GM23248 (cell line): ENCODE measurements around the gene YPEL2.

ENCODE experiments used
- EZH2 ChIP-seq: fragments of 200-600 bp; sonication (generic); IDR thresholded peaks from 2 replicates; pipeline ENCODE4 v1.6.1; 2018; ENCODE audit warnings: antibody characterized with exemption, mild to moderate bottlenecking; ENCODE audit not compliant: insufficient read depth, poor library complexity, severe bottlenecking
- EZH2phosphoT487 ChIP-seq: fragments of 200-600 bp; sonication (generic); IDR thresholded peaks from 2 replicates; pipeline ENCODE4 v1.6.1; 2018; ENCODE audit warnings: antibody characterized with exemption, moderate library complexity, mild to moderate bottlenecking, low read depth; ENCODE audit not compliant: insufficient read depth

GRCh38 chr17:59410049-59410437 is 78.6 kb downstream of the YPEL2 start:
- TF ChIP-seq EZH2phosphoT487, result no peak
- no peak for TF ChIP-seq EZH2
